Cerebellar cortex (tissue), 1 donor: Measurements from ENCODE around the gene SLC5A11.

Source experiments
- DNase-seq: peaks from one replicate; pipeline ENCODE4 v3.0.0-alpha.2; 2015; ENCODE audit warnings: low spot score

SLC5A11 gene

DNA sequence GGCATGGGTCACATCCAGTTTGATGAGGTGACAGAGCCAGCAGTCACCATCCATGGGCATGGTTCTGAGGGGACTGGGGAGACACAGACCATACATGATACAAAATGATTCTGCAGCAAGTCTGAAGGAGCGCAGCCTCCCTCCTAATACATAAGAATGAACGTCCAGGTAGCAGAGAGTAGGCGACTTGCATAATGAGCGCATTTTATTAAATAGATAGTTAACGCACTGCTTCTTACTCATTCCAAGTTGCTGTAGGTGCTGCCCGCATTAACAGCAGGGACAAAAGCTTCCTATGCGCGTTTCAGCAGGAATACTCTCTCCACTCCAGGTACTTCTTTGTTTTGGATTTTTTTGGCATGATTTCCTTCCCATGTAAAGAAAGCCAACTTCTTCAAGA, 73.8 kb downstream of the SLC5A11 start:
- DNase-seq, result no peak

DNA sequence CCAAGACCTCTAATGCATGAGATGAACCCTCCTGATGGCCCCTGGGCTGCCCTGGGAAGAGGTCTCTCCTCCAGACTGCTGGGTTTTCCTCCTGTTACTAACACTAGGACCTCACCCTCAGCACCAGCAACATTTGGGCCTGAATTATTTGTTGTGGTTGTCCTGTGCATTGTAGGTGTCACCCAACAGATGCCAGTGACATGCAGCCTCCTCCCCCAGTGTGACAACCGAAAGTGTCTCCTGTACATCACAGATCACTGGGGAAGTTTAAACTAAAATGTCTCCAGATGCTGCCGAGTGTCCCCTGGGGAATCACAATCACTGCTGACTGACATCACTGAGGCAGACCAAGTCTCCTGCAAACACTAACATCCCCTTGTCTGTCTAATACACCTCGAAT, 74.8 kb downstream of the SLC5A11 start:
- no peak for DNase-seq

DNA sequence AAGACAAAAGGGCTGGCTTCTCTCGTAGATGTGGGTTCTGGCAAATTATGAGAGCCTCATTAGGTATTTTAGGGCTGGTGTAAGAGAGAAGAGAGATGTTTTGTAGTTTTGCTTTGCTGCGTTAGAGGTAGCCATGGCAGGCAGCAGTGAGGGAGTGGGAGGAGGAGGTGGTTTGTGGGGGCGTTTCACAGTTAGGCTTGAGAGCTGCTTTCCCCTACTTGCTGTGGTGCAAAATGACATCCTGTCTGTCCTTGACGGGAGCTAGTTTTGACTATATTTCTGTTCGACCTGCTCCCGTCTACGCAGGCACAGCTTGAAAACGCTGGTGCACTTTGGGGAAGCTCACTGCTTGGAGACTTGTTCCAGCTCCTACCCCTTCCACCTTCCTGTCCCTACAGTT, 75.5 kb downstream of the SLC5A11 start:
- no peak for DNase-seq

DNA sequence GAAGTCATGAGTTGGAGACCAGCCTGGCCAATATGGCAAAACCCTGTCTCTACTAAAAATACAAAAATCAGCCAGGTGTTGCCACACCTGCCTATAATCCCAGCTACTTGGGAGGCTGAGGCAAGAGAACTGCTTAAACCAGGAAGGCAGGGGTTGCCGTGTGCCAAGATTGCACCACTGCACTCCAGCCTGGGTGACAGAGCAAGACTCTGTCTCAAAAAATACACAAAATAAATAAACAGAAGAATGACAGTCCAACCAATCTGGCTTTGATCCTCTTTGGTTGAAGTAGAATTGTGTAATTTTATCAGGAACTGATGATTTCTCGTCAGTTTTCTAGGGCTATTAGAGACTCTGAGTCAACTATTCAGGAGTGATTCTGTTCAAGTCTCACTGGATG, 79.4 kb downstream of the SLC5A11 start:
- no peak for DNase-seq

DNA sequence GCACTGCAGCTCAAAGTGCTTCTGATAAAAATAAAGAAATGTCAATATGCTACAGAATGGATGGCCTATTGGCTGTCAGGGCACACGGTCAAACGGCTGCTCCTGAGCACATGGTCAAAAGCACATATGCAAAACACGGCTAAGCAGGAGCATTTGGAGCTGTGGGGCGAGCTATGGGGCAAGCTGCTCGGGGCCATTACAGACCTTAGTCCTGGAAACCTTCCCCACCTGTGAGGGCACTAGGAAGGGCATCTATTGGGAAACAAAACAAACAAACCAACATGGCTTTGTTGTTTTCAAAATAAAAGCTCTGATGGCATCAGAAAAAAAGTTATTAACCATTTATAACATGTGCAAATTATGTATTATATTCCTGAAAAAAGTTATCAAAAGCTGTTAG, 83.6 kb downstream of the SLC5A11 start:
- DNase-seq, result no peak

DNA sequence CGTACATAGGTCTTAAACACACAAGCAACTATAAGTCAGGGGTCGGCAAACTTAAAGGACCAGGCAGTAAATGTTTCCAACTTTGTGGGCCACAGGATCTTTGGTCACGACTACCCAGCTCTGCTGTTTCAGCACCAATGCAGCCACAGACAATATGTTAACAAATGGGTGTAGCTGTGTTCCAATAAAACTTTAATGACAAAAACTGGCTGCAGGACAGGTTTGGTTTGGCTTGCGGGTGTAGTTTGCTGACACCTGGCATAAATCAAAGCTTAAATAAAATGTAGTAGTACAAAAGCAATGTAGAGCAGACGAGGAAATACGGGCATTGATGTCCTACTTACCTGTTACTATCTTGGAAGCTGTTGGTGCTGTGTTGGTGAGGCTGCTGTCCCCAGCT, 84.7 kb downstream of the SLC5A11 start:
- DNase-seq, result no peak

DNA sequence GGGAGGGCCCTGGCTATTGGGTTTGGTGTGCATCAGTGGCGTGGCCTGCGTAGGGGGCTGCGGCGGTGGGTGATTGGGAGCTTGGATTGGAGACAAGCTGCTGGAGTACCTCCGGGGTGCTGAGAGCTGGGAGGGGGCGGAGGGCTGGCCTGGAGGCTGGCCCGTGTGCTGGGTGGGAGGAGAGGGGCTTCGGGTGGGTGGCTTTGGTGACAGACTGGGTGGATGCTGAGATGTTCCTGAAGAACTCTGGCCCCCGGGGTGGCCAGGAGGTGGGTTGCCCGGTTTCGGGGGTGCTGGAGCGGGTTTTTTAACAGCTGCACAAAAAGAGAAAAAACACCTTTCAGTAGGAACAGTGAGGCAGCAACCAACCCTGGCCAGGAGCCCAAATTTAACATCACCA, 85.3 kb downstream of the SLC5A11 start:
- no peak for DNase-seq

DNA sequence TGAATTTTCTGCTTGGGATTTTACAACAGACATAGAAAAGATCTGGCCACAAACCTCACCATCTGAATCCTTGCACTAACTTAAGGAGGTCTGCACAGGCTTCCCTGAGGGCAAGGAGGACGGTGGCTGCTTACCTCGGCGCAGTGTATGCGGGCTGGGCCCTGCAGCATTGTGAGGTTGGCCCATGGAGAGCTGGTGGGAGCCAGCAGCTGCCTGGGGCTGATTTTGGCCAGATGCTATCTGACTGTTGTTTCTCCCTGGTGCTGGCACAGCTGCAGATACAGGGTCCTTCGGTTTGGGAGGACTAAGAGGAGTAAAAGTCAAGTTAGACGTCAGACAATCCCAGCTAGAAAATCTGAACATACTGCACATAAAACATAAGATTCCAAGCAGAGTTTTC, 89.6 kb downstream of the SLC5A11 start:
- DNase-seq, result no peak

DNA sequence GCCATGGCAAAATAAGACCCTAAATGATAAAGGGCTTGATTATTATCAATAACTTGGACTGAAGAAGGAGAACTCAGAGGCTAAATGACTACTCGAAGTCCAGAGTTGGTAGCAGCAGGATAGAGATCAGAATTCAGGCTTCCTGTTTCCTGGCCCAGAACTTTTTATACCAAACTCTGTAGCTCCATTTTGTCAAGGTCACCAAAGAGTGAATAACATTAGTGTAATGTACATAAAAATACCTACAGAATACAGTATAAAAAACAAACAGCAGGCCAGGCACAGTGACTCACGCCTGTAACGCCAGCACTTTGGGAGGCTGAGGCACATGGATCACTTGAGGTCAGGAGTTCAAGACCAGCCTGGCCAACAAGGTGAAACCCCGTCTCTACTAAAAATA, 90.4 kb downstream of the SLC5A11 start:
- no peak for DNase-seq

DNA sequence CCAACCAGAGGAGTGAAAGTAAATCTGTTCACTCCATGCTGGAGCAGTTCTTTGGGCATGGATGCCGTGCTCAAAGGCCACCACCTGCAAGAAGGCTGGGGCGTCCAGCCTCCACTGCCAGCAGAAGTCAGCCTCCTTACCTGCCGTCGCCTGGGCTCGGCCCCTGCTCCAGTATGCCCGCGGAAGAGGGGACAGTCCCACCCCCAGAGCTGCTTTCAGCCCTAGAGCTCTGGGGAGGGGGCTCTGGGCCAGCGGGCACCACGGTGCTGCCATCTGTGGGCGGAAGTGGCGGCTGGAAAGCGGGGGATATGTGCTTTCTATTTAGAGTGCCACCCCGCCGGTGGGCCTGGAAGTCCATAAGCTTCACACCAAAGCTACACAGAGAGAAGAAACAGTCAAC, 93.5 kb downstream of the SLC5A11 start:
- DNase-seq, result no peak

DNA sequence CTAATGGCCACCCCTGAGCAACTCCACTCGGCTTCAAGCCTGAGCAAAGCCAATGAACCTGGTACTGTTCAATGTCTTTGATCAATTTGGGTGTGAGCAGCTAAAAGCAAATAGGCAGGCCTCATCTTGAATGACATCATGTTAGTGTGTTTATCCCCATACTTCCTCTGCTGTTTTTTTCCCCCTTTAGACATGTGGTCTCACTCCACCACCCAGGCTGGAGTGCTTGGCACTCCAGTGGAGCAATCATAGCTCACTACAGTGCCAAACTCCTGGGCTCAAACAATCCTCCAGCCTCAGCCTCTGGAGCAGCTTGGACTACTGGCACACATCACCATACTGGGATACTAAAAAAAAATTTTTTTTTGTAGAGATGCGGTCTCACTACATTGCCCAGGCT, 94.0 kb downstream of the SLC5A11 start:
- DNase-seq, result no peak

DNA sequence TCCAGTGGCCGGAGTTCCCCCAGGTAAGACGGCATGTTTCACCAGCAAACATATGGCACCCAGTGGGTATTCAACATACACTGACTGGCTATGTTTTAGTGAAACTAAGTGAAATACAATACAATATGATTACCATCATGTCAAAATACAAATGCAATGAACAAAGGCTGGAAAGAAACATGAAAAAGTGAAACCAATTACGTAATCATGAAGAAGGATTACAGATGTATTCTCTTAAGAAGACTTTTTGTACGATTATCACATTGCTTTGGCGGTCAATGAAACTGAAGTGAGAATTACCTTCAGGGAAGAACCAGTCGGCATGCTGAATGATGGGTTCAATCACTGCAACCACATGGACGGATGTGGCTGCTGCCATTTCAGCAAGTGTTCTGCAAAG, 97.7 kb downstream of the SLC5A11 start:
- DNase-seq, result no peak

DNA sequence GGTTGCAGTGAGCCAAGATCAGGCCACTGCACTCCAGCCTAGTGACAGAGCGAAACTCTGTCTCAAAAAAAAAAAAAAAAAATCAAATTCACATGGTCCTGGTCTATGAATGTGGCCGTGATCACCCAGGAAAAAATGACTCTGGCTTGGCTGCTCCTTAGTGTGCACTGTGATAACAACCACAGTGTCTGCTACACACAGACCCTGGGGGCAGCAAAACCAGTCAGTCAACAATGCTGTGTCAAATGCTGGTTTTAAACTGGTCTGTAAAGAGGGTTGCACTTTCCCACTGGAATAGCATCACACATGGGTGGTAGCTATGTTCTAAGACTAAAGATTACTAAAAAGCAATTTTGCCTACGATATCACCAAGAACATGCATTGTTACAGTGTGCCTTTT, 98.4 kb downstream of the SLC5A11 start:
- no peak for DNase-seq

DNA sequence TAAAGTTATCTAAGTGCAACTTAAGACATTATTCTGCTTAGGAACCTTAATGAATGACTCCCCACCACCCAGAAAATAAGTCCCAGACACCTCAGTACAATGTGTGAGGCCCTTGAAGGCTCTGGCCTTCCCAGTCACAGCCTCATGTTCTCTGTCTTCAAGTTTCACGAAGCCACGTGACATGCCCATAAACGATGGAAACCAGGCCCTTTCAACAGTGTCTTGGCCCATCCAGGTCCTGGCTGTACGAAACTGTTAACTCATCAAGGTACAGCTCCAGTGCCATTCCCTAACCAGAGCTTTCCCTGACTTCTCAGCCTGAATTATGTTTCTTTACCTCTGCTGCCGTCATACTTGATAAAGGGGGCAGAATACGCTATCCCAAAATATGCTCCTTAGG, 100.4 kb downstream of the SLC5A11 start:
- DNase-seq, result no peak

DNA sequence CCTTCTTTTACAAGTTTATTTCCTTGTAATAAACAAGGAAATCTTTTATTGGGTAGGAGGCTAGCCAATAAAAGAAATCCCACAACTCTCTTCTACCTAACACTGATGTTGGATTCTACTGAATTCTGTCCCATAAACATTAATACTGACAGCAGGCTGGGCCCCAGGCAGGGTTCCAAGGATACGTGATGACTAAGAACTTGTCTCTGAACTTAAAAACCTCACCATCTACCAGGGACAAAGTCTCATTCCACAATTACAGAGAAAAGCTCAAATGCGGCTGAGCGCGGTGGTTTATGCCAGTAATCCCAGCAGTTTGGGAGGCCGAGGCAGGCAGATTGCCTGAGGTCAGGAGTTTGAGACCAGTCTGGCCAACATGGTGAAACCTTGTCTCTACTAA, 104.5 kb downstream of the SLC5A11 start:
- no peak for DNase-seq

DNA sequence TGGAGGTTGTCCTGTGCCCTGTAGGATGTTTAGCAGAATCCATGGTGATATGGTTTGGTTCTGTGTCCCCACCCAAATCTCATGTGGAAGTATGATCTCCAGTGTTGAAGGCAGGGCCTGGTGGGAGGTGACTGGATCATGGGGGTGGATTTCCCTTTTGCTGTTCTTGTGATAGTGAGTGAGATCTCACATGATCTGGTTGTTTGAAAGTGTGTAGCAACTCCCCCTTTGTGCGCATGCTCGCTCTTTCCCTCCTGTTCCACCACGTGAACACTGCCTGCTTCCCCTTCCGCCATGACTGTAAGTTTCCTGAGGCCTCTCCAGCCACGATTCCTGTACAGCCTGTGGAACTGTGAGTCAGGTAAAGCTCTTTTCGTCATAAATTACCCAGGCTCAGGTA, 107.5 kb downstream of the SLC5A11 start:
- no peak for DNase-seq

DNA sequence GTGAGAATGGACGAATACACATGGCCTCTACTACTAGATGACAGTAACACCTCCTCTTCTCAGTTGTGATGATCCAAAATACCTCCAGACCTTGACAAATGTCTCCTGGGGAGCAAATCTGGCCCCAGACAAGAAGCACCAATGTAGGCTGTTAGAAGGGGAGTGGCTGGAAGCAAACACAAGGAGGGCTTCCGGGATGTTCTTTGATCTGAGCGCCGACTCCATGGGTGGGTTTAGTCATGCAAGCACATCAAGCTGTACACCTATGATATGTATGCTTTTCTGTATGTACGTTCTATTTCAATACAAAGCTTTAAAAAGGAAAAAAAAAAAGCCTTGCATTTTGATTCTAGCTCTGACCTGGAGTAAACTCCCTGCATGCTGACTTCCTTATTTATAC, 108.0 kb downstream of the SLC5A11 start:
- no peak for DNase-seq

DNA sequence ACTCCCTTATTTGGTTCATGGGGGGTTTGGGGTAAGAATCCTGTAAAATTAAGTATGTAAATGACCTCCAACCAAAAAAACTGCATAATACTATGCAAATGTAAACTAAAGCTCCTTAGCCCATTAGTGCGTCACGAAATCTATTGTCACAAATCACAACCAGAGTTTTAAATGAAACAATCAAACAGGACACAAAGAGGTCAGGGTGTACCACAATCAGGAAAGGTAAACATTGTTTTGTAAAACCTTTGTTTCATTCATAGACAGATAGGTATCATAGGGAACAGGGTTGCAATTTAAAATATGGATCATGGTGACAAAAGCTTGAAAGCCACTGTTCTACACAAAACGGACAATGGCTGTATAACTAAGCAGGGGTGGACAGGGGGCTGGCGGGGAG, 108.4 kb downstream of the SLC5A11 start:
- DNase-seq, result no peak

DNA sequence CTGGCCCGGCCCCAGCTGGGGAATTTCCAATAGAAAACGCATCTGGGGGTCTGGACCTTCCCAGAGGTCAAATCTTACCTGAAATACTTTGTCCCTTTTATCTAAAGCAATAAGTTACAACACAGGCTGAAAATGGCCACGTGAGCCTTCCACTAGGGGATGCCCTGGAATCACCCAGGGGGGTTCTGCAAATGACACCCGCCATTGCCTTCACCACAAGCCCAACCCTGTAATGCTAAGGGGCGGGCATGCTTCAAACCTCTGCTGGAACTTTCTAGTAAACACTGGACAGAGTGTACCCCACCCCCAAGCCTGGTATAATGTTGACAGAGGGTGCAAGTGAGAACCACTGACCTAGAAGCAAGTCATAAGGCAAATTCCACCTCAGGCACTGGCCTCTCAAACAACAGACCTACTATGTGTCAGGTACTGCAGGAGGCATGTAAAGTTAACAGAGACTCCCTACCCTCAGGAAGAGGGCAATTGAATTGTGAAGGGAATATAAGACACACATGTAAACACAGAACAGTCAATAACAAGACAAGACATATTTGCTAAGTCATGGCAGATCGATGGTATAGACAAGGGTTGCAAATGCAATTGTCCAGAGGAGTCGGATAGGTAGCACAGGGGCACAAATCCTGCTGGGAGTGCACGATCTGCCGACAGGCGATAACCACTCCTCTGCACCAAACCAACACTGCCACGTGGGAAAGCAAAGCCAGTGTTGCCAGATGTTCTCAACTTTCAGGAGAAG, 110.4 kb downstream of the SLC5A11 start:
- no peak for DNase-seq

DNA sequence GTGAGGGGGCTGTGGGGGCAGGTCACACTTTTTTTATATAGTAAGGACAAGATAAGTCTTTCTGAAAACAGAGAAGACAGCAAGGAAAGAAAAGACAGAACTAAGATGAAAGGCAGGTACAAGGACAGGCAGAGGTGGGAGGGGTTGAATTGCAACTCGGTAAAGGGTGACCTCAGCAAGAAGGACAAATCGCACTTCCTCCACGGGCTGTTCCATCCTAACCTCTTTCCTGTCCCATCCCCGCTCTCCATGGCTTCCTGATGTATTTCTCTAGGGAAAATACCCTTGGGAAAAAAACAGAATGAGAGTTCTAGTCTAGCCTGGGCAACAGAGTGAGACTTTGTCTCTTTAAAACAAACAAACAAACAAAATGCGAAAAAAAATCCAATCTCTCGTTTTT, 112.1 kb downstream of the SLC5A11 start:
- DNase-seq, result no peak
